ENCODE results near the gene COL5A2. TPM values are rescaled to one million over a fixed set of nuclear protein-coding genes. Genes with fewer than 3 reads are reported as not detected.

Gene COL5A2
- total RNA-seq, 4 donors from 2014 or later: 34.7 to 60.4 (median 51.4) TPM

DNA sequence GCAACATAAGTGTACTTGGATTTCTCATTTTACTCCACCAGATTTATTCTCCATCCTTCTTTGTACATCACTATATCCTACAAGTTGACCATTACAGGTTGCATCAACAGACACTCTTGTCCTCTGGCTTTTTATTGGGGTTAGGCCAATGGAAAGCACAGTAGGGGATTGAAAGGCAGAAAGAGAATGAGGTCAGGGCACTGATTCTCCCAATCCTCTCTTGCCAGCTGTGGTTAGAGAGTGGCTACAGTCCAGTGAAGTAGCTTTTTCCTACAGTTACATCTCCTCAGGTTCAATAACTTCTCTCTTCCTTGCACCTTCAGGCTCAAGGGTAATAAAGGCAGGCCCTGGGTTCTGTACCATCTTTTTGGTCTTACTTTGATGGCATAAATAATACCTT is 20.2 kb upstream of the COL5A2 start:
- H3K27me3 ChIP-seq: no peaks in the 10 kb centered on the region
- H3K4me1 ChIP-seq: peaks cover 0 to 9% (median 0%) of the 10 kb centered on the region in 4 donors
- H3K4me3 ChIP-seq: no peak overlapping the region
- DNase-seq (ENCODE audit: low spot score in 2 of 2): no peak
- no peaks in the 10 kb centered on the region for H3K9me3 ChIP-seq
- no peaks in the 10 kb centered on the region for H3K36me3 ChIP-seq
- TF ChIP-seq POLR2A (IDR thresholded peaks at IDR 0.05) (no peak), EP300 (IDR thresholded peaks at IDR 0.05) (no peak)
- TF ChIP-seq, protein P1, sequence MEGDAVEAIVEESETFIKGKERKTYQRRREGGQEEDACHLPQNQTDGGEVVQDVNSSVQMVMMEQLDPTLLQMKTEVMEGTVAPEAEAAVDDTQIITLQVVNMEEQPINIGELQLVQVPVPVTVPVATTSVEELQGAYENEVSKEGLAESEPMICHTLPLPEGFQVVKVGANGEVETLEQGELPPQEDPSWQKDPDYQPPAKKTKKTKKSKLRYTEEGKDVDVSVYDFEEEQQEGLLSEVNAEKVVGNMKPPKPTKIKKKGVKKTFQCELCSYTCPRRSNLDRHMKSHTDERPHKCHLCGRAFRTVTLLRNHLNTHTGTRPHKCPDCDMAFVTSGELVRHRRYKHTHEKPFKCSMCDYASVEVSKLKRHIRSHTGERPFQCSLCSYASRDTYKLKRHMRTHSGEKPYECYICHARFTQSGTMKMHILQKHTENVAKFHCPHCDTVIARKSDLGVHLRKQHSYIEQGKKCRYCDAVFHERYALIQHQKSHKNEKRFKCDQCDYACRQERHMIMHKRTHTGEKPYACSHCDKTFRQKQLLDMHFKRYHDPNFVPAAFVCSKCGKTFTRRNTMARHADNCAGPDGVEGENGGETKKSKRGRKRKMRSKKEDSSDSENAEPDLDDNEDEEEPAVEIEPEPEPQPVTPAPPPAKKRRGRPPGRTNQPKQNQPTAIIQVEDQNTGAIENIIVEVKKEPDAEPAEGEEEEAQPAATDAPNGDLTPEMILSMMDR (IDR thresholded peaks at IDR 0.05): no peak
- no peak overlapping the region for H3K27ac ChIP-seq

DNA sequence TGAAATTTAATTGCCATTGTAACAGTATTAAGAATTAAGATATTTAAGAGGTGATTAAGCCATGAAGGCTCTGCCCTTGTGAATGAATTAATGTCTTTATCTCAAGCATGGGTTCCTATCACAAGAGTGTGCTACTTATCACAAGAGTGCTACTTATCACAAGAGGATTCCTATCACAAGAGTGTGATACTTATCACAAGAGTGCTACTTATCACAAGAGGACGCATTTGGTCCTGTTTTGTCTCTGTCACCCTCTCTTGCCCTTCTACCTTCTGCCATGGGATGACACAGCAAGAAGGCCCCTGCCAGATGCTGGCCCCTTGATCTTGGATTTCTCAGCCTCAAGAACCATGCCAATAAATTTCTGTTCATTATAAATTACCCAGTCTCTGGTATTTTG is 13.2 kb upstream of the COL5A2 start:
- no peak overlapping the region for H3K27ac ChIP-seq
- no peak for TF ChIP-seq EP300 (IDR thresholded peaks at IDR 0.05)
- TF ChIP-seq POLR2A (IDR thresholded peaks at IDR 0.05): no peak
- TF ChIP-seq, protein P1 (IDR thresholded peaks at IDR 0.05): no peak
- H3K4me1 ChIP-seq: no peaks in the 10 kb centered on the region
- no peak overlapping the region for H3K4me3 ChIP-seq
- H3K27me3 ChIP-seq: no peaks in the 10 kb centered on the region
- H3K9me3 ChIP-seq: no peaks in the 10 kb centered on the region
- WGBS, 2 donors: 89 to 93% methylated on average over 1 of the region's 1 CpG
- no peaks in the 10 kb centered on the region for H3K36me3 ChIP-seq
- DNase-seq (ENCODE audit: low spot score in 2 of 2): no peak

DNA sequence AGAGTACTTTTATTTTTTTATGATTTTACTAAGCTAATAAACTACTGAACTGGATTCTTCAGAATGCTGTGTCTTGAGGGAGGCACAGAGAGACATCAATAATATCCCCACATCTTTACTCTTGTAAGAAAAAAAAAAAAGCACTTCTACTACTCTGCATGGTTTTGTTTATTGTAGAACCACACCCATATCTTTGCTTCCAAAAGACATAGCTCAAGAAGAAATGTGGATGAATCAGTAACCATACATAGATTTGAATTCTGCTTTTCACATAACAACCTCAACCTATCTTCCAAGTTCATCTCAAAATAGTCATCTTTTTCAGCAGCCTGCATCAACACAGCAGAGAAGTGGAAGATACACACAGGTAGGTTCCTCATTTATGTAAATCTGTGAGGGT is 12.2 kb upstream of the COL5A2 start:
- Histone ChIP-seq H3K4me3 (no peak overlapping the region), H3K27me3 (no peaks in the 10 kb centered on the region), H3K4me1 (no peaks in the 10 kb centered on the region), H3K9me3 (no peaks in the 10 kb centered on the region), H3K36me3 (no peaks in the 10 kb centered on the region), H3K27ac (no peak overlapping the region)
- DNase-seq (ENCODE audit: low spot score in 2 of 2): no peak
- TF ChIP-seq POLR2A (IDR thresholded peaks at IDR 0.05) (no peak), EP300 (IDR thresholded peaks at IDR 0.05) (no peak)
- TF ChIP-seq, protein P1 (IDR thresholded peaks at IDR 0.05): no peak

DNA sequence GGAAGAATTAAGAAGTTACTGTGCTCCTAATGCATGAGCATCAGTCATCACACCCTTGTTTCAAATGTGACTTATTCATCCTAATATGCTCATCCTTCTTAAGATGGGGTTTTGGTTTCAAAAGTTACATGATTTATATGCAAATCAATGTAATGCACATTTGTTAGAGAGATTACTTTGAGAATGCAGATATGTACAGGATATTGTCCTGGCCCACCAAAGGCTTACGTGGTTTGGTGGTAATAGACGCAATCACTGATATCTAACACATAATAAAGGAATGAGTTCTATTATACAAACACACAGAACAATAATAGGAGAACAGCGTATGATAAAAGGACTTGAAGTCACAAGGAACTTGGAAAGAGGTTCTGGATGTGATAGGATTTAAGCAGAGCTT is 11.1 kb upstream of the COL5A2 start:
- H3K4me3 ChIP-seq: no peak overlapping the region
- WGBS, 2 donors: 95 to 99% methylated on average over 3 of the region's 3 CpGs

DNA sequence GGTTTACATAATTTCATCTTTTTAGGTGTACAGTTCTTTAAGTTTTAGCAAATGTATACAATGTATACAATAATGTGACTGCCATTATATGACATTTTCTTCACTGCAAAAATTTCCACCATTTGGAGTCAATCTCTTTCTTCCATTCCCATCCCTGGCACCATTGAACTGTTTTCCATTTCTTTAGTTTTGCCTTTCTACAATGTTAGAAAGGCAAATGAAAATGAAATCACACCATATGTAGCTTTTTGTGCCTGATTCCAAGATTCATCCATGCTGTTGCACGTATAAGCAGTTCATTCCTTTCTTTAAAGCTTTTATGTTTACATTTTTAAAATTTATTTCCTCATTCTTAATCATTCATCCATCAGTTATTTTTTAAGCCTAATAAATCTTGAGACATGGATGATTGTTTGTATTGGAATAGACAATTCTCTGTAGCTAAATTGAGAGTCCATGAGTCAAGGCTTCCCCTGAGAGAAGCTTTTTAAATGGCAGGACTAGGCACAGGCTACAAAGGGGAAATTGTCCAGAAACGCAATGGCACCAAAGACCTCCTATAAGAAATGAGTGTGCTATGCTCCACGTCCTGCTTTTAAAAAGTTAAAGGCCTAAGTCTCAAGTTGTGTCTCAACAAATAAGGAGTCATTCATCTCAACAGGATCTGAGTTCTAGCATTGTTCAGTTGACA is 8.7 kb upstream of the COL5A2 start:
- no peaks in the 10 kb centered on the region for H3K36me3 ChIP-seq
- 31 to 43% methylated on average over 3 of the region's 3 CpGs for WGBS, 2 donors
- H3K9me3 ChIP-seq: no peaks in the 10 kb centered on the region
- H3K4me3 ChIP-seq: no peak overlapping the region
- TF ChIP-seq, protein P1 (IDR thresholded peaks at IDR 0.05): no peak
- no peak overlapping the region for H3K27ac ChIP-seq
- no peak for DNase-seq (ENCODE audit: low spot score in 2 of 2)
- H3K27me3 ChIP-seq: no peaks in the 10 kb centered on the region
- no peaks in the 10 kb centered on the region for H3K4me1 ChIP-seq

More for the DNA sequence above, 11.1 kb upstream of the COL5A2 start:
- Histone ChIP-seq H3K27ac (no peak overlapping the region), H3K27me3 (no peaks in the 10 kb centered on the region), H3K4me1 (no peaks in the 10 kb centered on the region), H3K36me3 (no peaks in the 10 kb centered on the region), H3K9me3 (no peaks in the 10 kb centered on the region)
- DNase-seq (ENCODE audit: low spot score in 2 of 2): no peak
- no peak for TF ChIP-seq EP300 (IDR thresholded peaks at IDR 0.05)
- TF ChIP-seq, protein P1 (IDR thresholded peaks at IDR 0.05): no peak
- no peak for TF ChIP-seq POLR2A (IDR thresholded peaks at IDR 0.05)
